HFFc6 (cell line): ENCODE measurements around the gene EAF2. TPM values are rescaled to one million over a fixed set of nuclear protein-coding genes. Genes with fewer than 3 reads are reported as not detected.

Experiments used
- DNase-seq: peaks from one replicate; pipeline ENCODE4 v3.0.0-alpha.2; 2018
- H3K27ac Mint-ChIP-seq: 2 replicates; pipeline ENCODE4 v1.8.0; 2020; ENCODE audit warnings: mild to moderate bottlenecking, mixed read lengths
- H3K27me3 Mint-ChIP-seq: 2 replicates; pipeline ENCODE4 v1.8.0; 2021; ENCODE audit warnings: mild to moderate bottlenecking, moderate library complexity, mixed read lengths; ENCODE audit not compliant: insufficient read depth
- H3K36me3 Mint-ChIP-seq: 2 replicates; pipeline ENCODE4 v1.8.0; 2021; ENCODE audit warnings: low read depth, mixed read lengths
- H3K4me1 Mint-ChIP-seq: 2 replicates; pipeline ENCODE4 v1.8.0; 2020; ENCODE audit warnings: low read depth, mixed read lengths
- H3K4me3 Mint-ChIP-seq: 2 replicates; pipeline ENCODE4 v1.8.0; 2020; ENCODE audit warnings: mild to moderate bottlenecking, moderate library complexity, mixed read lengths
- H3K9me3 Mint-ChIP-seq: 2 replicates; pipeline ENCODE4 v1.8.0; 2020; ENCODE audit warnings: mild to moderate bottlenecking, mixed read lengths
- CTCF ChIP-seq: fragments of 200-600 bp; sonication (generic); IDR thresholded peaks from 2 replicates; pipeline ENCODE4 v1.5.0; 2021; ENCODE audit warnings: antibody characterized with exemption, mild to moderate bottlenecking
- total RNA-seq, 6 experiments: library from RNA; stranded (reverse); fragmentation: NEBNext Ultra II Directional; extraction: Animal tissue kit (Norgen Biotek cat#: 25700); gene quantifications; 2 replicates in 1 of 6; 3 replicates in 5 of 6; pipeline ENCODE4 v1.2.3, GENCODE V29; 2021

EAF2 gene
- total RNA-seq, 6 experiments from 2014 or later = 1.4 to 1.8 (median 1.7) TPM

GRCh38 chr3:121926380-121926779 lies 91.4 kb downstream of the EAF2 start:
- H3K27ac Mint-ChIP-seq = no peak overlapping the region
- no peaks in the 10 kb centered on the region for H3K27me3 Mint-ChIP-seq
- no peaks in the 10 kb centered on the region for H3K9me3 Mint-ChIP-seq
- TF ChIP-seq CTCF = no peak
- H3K4me1 Mint-ChIP-seq = no peaks in the 10 kb centered on the region
- no peaks in the 10 kb centered on the region for H3K36me3 Mint-ChIP-seq
- no peak for DNase-seq
- no peak overlapping the region for H3K4me3 Mint-ChIP-seq

Other genes with a start within 250 kb of the EAF2 start
- gene FBXO40, start 241.8 kb upstream of the EAF2 start, total RNA-seq = not detected
- 1 to 10 TPM in 5 of 6 experiments, under 1 TPM in 1; 0.47 to 6.6 (median 5.3) TPM for gene HCLS1, start 174.3 kb upstream of the EAF2 start, total RNA-seq
- 10 to 100 TPM; 33.5 to 43.9 (median 37.4) TPM for gene GOLGB1, start 85.5 kb upstream of the EAF2 start, total RNA-seq
- 10 to 100 TPM in 4 of 6 experiments, 1 to 10 TPM in 2; 8.4 to 11.9 (median 10.1) TPM for gene IQCB1, start 149 bp upstream of the EAF2 start, total RNA-seq
- under 1 TPM in 5 of 6 experiments, not detected in 1; 0.09 to 0.35 (median 0.14) TPM for gene SLC15A2, start 59.2 kb downstream of the EAF2 start, total RNA-seq
- gene ILDR1, start 187.0 kb downstream of the EAF2 start, total RNA-seq = not detected
- gene CD86, start 220.2 kb downstream of the EAF2 start, total RNA-seq = not detected